ENCODE data around the gene PRSS16.

DNA sequence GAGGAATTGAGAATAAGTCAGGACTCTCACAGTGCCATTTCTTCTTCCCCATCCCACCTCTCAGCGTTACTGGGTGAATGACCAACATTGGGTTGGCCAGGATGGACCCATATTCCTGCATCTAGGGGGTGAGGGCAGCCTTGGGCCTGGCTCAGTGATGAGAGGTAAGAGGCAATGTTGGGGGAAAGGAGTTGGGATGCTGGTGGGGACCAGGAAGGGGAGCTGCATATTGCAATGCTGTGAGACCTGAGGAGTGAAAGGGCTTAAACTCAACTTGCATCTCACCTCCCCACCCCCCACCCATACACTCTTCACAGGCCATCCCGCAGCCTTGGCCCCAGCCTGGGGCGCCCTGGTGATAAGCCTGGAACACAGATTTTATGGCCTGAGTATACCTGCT, 1.3 kb downstream of the PRSS16 start:
- TF ChIP-seq, protein P1, sequence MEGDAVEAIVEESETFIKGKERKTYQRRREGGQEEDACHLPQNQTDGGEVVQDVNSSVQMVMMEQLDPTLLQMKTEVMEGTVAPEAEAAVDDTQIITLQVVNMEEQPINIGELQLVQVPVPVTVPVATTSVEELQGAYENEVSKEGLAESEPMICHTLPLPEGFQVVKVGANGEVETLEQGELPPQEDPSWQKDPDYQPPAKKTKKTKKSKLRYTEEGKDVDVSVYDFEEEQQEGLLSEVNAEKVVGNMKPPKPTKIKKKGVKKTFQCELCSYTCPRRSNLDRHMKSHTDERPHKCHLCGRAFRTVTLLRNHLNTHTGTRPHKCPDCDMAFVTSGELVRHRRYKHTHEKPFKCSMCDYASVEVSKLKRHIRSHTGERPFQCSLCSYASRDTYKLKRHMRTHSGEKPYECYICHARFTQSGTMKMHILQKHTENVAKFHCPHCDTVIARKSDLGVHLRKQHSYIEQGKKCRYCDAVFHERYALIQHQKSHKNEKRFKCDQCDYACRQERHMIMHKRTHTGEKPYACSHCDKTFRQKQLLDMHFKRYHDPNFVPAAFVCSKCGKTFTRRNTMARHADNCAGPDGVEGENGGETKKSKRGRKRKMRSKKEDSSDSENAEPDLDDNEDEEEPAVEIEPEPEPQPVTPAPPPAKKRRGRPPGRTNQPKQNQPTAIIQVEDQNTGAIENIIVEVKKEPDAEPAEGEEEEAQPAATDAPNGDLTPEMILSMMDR (IDR thresholded peaks at IDR 0.05), result no peak
- TF ChIP-seq POLR2AphosphoS5 (IDR thresholded peaks at IDR 0.05), result no peak
